ENCODE data around the gene ANKDD1A.

Gene ANKDD1A

DNA sequence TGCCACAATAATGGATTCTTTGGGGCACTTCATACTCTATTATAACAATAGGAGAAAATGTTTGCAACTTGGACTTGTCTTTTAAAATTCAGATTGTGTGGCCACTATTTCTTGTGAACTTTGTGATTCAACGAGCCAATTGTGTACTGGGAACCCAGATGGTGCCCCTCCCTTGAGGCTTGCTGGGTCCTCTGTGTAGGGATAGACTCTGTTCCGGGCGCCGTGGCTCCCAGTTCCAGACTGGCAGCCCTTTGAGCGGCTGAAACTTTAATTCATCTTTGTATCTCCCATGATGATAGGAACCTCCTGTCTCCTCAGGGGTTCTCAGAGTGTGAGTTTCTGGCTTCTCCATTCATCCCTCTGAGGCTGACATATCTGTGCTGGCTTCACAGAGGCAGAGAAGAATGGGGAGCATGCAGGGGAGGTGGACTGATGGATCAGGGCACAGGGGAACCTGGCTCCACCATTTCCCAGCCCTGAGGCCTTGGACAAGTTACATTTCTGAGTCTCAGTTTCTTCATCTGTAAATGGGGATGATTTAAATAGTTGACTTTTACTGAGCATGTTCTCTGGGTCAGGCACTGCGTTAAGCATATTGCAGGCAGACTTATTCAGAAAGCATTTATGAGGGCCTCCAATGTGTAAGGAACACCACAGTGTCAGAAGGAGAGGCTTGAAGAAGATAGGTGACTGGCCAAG lies 15.2 kb upstream of the ANKDD1A start:
- no peak for DNase-seq

- DNase-seq, result peak; percentile 11 to 12
Measured at GRCh38 chr15:64897345-64897985, 14.2 kb upstream of the ANKDD1A start.

GRCh38 chr15:64898406-64898805 lies 13.3 kb upstream of the ANKDD1A start:
- DNase-seq, result no peak

GRCh38 chr15:64901141-64901540 lies 10.6 kb upstream of the ANKDD1A start:
- no peak for DNase-seq

DNA sequence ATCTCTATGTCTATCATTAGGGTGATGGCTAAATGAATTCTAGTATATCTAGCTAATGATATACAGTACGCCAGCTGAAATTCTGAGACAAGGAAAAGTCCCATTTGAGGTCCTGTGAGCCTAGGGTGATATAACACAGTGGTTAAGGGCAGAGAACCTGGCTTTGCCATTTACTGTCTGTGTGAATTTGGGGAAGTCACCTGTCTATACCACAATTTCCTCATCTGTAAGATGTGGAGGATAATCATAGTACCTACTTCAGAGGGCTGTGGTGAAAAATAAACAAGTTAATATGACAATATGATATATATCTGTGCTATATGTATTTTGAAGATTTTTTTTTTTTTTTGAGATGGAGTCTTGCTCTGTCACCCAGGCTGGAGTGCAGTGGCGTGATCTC lies 9.8 kb upstream of the ANKDD1A start:
- no peak for DNase-seq

- no peak for DNase-seq
Measured at GRCh38 chr15:64902863-64903262, 8.8 kb upstream of the ANKDD1A start.

GRCh38 chr15:64903326-64903950 lies 8.3 kb upstream of the ANKDD1A start:
- DNase-seq, result no peak

GRCh38 chr15:64904189-64904588 lies 7.5 kb upstream of the ANKDD1A start:
- no peak for DNase-seq

DNA sequence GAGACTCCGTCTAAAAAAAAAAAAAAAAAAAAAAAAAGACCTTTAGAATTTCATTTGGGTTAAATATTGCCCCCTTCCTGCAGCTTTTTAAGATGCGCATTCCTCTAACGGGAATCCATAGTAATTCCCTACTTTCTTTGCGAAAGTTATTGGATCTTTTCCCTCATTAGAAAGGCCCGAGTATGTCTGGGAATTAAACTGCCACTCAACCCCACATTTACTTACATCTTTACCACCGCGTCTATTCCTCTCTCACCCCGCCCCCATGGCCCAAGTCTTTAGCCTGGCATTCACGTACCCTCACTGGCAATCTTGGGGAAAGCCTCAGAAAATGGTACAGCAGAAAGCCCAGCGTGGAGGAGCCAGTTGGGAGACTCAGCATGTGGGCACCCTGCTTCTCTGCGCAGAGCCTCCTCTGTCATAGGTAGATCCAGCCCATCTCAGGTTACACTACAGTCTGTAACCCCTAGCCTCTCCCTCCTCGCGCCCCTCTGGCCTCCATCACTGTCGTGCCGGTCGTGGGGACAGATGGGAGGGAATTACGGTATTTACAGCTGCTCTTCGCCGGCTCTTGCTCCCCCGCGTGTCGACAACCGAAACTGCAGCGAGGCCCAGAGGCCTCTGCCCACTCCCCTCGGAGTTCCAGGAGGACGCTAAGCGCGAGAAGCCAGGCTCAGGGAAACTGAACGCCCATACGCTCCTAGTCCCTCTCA lies 6.4 kb upstream of the ANKDD1A start:
- peak; percentile 28 to 68 for DNase-seq

- DNase-seq, result no peak
Measured at GRCh38 chr15:64905941-64906340, 5.8 kb upstream of the ANKDD1A start.

- no peak for DNase-seq
Measured at GRCh38 chr15:64906402-64906801, 5.3 kb upstream of the ANKDD1A start.

DNA sequence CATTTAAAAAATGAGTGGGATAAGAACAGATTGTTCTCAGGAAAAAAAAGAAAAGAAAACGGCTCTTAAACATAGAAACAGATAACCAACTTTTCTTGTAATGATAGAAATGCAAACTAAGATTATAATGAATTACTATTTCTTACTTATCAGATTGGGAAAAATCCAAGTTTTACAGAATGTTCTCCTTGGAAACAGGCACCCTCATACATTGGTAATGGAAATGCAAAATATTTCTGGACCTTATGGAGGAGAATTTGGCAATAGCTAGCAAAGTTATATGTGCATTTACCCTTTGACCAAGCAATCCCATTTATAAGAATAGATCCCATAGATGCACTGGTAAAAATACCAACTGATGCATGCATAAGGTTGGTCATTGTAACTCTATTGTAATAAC lies 3.7 kb upstream of the ANKDD1A start:
- no peak for DNase-seq

GRCh38 chr15:64909546-64909945 lies 2.2 kb upstream of the ANKDD1A start:
- no peak for DNase-seq

GRCh38 chr15:64912379-64913325 lies 950 bp downstream of the ANKDD1A start:
- DNase-seq, result no peak

GRCh38 chr15:64915518-64916227 lies 4.0 kb downstream of the ANKDD1A start:
- no peak for DNase-seq

DNA sequence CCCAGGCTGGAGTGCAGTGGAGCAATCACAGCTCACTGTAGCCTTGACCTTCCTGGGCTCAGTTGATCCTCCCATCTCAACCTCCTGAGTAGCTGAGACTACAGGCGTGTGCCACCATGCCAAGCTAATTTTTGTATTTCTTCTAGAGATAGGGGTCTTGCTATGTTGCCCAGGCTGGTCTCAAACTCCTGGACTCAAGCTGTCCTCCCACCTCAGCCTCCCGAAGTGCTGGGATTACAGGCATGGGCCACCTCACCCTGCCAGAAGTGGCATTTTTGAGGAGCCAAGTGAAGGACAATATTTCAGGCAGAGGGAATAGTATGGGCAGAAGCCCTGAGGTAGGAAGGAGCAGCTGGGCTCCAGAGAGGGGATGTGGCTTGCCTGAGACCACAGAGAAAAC lies 4.7 kb downstream of the ANKDD1A start:
- no peak for DNase-seq

DNA sequence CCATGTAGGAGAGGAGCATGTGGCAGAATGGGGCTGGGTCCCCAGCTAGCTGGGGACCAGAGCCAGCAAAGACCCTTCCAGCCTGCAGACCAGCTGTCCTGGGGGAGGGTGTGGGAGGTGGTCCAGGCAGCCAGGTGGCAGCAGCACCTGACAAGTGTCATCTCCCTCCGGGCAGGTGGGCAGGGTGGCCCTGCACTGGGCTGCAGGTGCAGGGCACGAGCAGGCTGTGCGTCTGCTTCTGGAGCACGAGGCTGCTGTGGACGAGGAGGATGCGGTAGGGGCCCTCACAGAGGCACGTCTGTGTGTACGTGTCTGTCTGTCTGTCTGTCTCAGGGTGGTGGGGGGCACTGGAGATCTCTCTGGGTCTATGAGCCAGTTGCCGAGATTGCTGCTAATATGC lies 5.5 kb downstream of the ANKDD1A start:
- DNase-seq, result no peak

- DNase-seq, result no peak
Measured at GRCh38 chr15:64919721-64920120, 8.0 kb downstream of the ANKDD1A start.

DNA sequence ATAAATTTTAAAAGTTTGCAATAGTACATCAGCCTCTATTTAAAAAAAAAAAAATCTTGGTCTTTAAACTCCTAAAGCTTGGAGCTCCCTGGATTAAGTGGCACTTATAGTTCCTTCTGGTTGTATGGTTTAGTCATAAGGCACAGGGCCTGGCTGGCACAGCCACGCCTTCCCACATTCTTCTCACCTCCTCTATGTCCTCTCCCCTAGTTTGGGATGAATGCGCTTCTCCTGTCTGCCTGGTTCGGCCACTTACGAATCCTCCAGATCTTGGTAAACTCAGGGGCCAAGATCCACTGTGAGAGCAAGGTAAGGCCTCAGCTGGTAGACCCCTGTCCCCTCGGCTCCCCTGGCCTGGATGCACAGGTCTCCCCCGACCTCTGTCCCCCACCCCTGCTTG lies 10.0 kb downstream of the ANKDD1A start:
- no peak for DNase-seq

DNA sequence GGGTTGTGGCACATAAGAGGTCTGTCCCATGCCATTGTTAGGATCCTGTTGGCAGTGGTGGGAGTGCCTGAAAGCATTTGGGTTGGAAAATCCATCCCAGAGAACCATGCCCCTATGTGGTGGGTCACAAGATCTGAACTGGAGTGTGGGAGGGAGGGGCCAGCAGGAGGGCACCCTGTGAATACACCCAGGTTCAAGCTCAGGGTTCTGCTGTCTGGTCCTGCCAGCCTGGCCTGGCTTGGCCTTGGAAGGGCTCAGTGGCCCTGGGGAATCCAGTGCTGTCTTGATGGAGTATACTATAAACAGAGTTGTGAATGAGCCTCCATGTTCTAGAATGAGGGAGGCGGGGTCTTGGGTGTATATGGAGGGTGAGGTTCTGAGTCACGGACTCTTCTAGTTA lies 11.8 kb downstream of the ANKDD1A start:
- no peak for DNase-seq
